Endothelial cell of umbilical vein (primary cell): Measurements from ENCODE around the gene TMEM11.

Experiments
- EZH2 ChIP-seq: IDR thresholded peaks from 2 replicates; pipeline ENCODE4 v1.6.1; 2012; ENCODE audit warnings: borderline replicate concordance, low read depth, mild to moderate bottlenecking, moderate library complexity, low read length, inconsistent platforms; ENCODE audit not compliant: severe bottlenecking
- FOS ChIP-seq: IDR thresholded peaks from 2 replicates; pipeline ENCODE4 v1.6.1; 2011; ENCODE audit warnings: mild to moderate bottlenecking, low read length, moderate library complexity, borderline replicate concordance; ENCODE audit not compliant: insufficient read depth
- GATA2 ChIP-seq: IDR thresholded peaks from 2 replicates; pipeline ENCODE4 v1.7.0; 2011; ENCODE audit warnings: low read depth, mild to moderate bottlenecking, moderate library complexity, mixed read lengths, low read length; ENCODE audit not compliant: insufficient read length, insufficient read depth
- JUN ChIP-seq: IDR thresholded peaks from 2 replicates; pipeline ENCODE4 v1.6.1; 2011; ENCODE audit warnings: borderline replicate concordance, low read depth; ENCODE audit not compliant: insufficient read length, insufficient read depth
- POLR2A ChIP-seq: IDR thresholded peaks from 2 replicates; pipeline ENCODE4 v1.6.1; 2012; ENCODE audit warnings: low read depth, mild to moderate bottlenecking, control low read depth, low read length
- POLR2AphosphoS5 ChIP-seq: IDR thresholded peaks from 2 replicates; pipeline ENCODE4 v1.6.1; 2012; ENCODE audit warnings: low read depth, mild to moderate bottlenecking, control low read depth, low read length, moderate library complexity; ENCODE audit not compliant: insufficient read depth
- TF ChIP-seq, protein P1 (sequence below), 2 donors: IDR thresholded peaks; 1 replicate in 1 of 2; 2 replicates in 1 of 2; pipeline ENCODE4 v1.5.1; 2011; ENCODE audit warnings: low read length in 2 of 2, mild to moderate bottlenecking in 2 of 2, moderate library complexity in 2 of 2, control low read depth in 1 of 2, inconsistent platforms in 1 of 2, low read depth in 1 of 2; ENCODE audit not compliant: insufficient read depth in 1 of 2; ENCODE audit errors: extremely low read depth in 1 of 2
- TF ChIP-seq, protein P2 (sequence below): IDR thresholded peaks from 2 replicates; pipeline ENCODE4 v1.6.1; 2011; ENCODE audit not compliant: insufficient read depth, insufficient read length

DNA sequence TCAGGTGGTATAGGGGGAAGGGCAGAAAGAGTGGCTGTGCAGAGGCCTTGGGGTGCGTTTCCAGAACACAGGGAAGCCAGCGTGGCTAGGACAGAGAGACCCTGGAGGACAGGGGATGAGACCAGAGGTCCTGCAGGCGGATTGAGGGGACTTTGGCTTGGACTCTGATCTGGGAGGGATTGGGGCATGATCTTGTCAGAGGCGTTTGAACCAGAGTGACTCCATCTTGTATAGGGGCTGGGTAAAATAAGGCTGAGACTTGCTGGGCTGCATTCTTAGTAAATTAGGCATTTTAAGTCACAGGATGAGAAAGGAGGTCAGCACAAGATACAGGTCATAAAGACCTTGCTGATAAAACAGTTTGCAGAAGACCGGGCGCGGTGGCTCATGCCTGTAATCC lies 44.6 kb upstream of the TMEM11 start:
- TF ChIP-seq, protein P1, sequence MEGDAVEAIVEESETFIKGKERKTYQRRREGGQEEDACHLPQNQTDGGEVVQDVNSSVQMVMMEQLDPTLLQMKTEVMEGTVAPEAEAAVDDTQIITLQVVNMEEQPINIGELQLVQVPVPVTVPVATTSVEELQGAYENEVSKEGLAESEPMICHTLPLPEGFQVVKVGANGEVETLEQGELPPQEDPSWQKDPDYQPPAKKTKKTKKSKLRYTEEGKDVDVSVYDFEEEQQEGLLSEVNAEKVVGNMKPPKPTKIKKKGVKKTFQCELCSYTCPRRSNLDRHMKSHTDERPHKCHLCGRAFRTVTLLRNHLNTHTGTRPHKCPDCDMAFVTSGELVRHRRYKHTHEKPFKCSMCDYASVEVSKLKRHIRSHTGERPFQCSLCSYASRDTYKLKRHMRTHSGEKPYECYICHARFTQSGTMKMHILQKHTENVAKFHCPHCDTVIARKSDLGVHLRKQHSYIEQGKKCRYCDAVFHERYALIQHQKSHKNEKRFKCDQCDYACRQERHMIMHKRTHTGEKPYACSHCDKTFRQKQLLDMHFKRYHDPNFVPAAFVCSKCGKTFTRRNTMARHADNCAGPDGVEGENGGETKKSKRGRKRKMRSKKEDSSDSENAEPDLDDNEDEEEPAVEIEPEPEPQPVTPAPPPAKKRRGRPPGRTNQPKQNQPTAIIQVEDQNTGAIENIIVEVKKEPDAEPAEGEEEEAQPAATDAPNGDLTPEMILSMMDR (IDR thresholded peaks at IDR 0.05; ENCODE audit: extremely low read depth in 1 of 2, insufficient read depth in 1 of 2, low read depth in 1 of 2, low read length in 2 of 2): no peak
- TF ChIP-seq POLR2A (no peak), JUN (no peak), FOS (no peak), EZH2 (no peak), POLR2AphosphoS5 (no peak), GATA2 (no peak)
- TF ChIP-seq, protein P2, sequence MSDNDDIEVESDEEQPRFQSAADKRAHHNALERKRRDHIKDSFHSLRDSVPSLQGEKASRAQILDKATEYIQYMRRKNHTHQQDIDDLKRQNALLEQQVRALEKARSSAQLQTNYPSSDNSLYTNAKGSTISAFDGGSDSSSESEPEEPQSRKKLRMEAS: no peak
